Measurements from ENCODE around the gene RCL1. TPM values are rescaled to one million over a fixed set of nuclear protein-coding genes. Genes with fewer than 3 reads are reported as not detected.

Gene RCL1, protein sequence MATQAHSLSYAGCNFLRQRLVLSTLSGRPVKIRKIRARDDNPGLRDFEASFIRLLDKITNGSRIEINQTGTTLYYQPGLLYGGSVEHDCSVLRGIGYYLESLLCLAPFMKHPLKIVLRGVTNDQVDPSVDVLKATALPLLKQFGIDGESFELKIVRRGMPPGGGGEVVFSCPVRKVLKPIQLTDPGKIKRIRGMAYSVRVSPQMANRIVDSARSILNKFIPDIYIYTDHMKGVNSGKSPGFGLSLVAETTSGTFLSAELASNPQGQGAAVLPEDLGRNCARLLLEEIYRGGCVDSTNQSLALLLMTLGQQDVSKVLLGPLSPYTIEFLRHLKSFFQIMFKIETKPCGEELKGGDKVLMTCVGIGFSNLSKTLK
- 18.4 and 18.6 TPM in 2 replicates for polyA plus RNA-seq (2012; rRNA removed)
- polyA plus RNA-seq (2012; cell fraction: cytosol; rRNA removed) = 16.3 and 17.0 TPM in 2 replicates
- 18.0 and 22.4 TPM in 2 replicates for polyA plus RNA-seq (2012; cell fraction: nucleus; rRNA removed)

DNA sequence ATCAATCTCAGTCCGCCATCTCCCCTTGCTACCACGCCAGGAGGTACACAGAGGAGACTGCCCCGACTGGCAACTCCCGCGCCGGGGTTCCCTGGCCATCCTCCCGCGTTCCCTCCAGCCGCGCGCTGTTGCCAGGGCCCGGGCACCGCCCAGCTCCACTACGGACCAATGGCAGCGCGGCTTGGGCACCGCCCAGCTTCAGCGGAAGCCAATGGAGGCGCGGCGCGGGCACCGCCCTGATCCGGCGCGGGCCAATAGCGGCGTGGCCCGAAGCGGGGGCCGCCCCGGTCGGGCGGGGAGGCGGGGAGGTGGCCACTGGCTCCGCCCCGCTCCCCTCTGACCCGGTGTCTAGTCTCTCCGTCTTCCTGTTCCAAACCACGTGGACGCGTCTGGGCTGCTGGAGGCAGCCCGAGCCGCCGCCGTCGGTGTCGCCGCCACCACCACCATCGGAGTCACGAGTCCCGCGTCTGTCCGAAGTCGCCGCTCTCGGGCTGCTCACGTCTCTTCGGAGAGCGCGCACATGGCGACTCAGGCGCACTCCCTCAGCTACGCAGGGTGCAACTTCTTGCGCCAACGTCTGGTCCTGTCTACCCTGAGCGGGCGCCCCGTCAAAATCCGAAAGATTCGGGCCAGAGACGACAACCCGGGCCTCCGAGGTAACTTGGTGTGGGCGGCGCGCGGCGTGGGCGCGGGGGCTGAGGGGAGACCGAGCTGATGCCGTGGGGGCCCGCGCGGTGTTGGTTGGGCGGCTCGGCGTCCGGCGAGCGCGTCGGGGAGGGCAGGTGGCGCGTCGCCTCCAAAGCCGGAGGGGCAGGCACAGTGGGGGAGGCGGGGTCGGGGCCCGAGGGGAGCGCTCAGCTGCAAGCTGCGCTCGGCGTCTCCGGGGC lies at the start of gene RCL1:
TSS of gene RCL1 (plus strand) at position 373 of the 887 bp plus-strand sequence. CDS start at position 521, 148 bp downstream.
- under 1% methylated on average over 60 of the region's 106 CpGs for WGBS (ENCODE audit: low lambda C conversion rate)
- Histone ChIP-seq H3K27me3 (ENCODE audit: insufficient read depth) (no peaks in the 10 kb centered on the region), H3K9me3 (no peaks in the 10 kb centered on the region), H2AFZ (ENCODE audit: low read depth) (peak within 1 kb of the TSS; percentile 95), H3K27ac (ENCODE audit: low read depth in 2 of 2, low read length in 1 of 2) (peak within 1 kb of the TSS; percentile 74 to 88), H3K79me2 (ENCODE audit: insufficient read depth) (peaks cover 48% of the 10 kb centered on the region), H3K4me1 (ENCODE audit: control insufficient read depth in 1 of 2, insufficient read depth in 2 of 2, low read depth in 1 of 2, low read length in 1 of 2) (peaks cover 0 to 7% of the 10 kb centered on the region in 2 experiments; a peak in 2 of 4 replicates), H3K4me2 (peak within 1 kb of the TSS; percentile 90), H3F3A (replicated peaks; ENCODE audit: insufficient read depth) (peaks cover 5% of the 10 kb centered on the region), H3K9ac (peak within 1 kb of the TSS; percentile 72), H3K36me3 (replicated peaks in 1 of 2; ENCODE audit: control insufficient read depth in 1 of 2, insufficient read depth in 2 of 2, low read length in 1 of 2) (no peaks in the 10 kb centered on the region), H4K20me1 (ENCODE audit: insufficient read depth) (0 out of 2 replicates have a peak, but pooled peaks cover 6% of the 10 kb centered on the region), H3K9me2 (no peaks in the 10 kb centered on the region), H3K4me3 (ENCODE audit: low read depth in 2 of 2, low read length in 1 of 2) (peak within 1 kb of the TSS; percentile 78 to 89)
- peak; percentile 11; the same call in 1 of the 2 replicates for TF ChIP-seq POLR2AphosphoS5 (IDR thresholded peaks at IDR 0.05; ENCODE audit: low read depth, low read length)
- TF ChIP-seq RFX5 (IDR thresholded peaks at IDR 0.05; ENCODE audit: low read length) = peak; percentile 95
- TF ChIP-seq, protein P1, sequence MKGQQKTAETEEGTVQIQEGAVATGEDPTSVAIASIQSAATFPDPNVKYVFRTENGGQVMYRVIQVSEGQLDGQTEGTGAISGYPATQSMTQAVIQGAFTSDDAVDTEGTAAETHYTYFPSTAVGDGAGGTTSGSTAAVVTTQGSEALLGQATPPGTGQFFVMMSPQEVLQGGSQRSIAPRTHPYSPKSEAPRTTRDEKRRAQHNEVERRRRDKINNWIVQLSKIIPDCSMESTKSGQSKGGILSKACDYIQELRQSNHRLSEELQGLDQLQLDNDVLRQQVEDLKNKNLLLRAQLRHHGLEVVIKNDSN (IDR thresholded peaks at IDR 0.05; ENCODE audit: borderline replicate concordance, low read depth) = peak; percentile 61; the same call in 1 of the 2 replicates
- TF ChIP-seq EP300 (IDR thresholded peaks at IDR 0.05; ENCODE audit: borderline replicate concordance in 1 of 2, low read depth in 1 of 2, low read length in 1 of 2) = peak in 1 of 2 experiments; percentile 57; a peak in 1 of 4 replicates
- no peak for TF ChIP-seq FOXM1 (IDR thresholded peaks at IDR 0.05; ENCODE audit: low read depth)
- TF ChIP-seq, protein P2, sequence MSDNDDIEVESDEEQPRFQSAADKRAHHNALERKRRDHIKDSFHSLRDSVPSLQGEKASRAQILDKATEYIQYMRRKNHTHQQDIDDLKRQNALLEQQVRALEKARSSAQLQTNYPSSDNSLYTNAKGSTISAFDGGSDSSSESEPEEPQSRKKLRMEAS (IDR thresholded peaks at IDR 0.05; ENCODE audit: low read depth) = peak; percentile 92
- TF ChIP-seq YY1 (IDR thresholded peaks at IDR 0.05; ENCODE audit: low read depth) = no peak; the same call in 1 of the 2 replicates
- TF ChIP-seq MXI1 (IDR thresholded peaks at IDR 0.05; ENCODE audit: low read depth, low read length) = peak; percentile 99
- TF ChIP-seq, protein P3, sequence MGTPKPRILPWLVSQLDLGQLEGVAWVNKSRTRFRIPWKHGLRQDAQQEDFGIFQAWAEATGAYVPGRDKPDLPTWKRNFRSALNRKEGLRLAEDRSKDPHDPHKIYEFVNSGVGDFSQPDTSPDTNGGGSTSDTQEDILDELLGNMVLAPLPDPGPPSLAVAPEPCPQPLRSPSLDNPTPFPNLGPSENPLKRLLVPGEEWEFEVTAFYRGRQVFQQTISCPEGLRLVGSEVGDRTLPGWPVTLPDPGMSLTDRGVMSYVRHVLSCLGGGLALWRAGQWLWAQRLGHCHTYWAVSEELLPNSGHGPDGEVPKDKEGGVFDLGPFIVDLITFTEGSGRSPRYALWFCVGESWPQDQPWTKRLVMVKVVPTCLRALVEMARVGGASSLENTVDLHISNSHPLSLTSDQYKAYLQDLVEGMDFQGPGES (IDR thresholded peaks at IDR 0.05; ENCODE audit: low read depth, low read length) = peak; percentile 79
- peak; percentile 57; the same call in 1 of the 2 replicates for TF ChIP-seq GABPA (IDR thresholded peaks at IDR 0.05; ENCODE audit: low read depth)
- TF ChIP-seq CHD2 (IDR thresholded peaks at IDR 0.05; ENCODE audit: low read length, partially characterized antibody) = peak; percentile 72
- TF ChIP-seq SIN3A (IDR thresholded peaks at IDR 0.05; ENCODE audit: borderline replicate concordance, low read depth, low read length) = peak; percentile 70; the same call in 1 of the 2 replicates
- TF ChIP-seq, protein P4, sequence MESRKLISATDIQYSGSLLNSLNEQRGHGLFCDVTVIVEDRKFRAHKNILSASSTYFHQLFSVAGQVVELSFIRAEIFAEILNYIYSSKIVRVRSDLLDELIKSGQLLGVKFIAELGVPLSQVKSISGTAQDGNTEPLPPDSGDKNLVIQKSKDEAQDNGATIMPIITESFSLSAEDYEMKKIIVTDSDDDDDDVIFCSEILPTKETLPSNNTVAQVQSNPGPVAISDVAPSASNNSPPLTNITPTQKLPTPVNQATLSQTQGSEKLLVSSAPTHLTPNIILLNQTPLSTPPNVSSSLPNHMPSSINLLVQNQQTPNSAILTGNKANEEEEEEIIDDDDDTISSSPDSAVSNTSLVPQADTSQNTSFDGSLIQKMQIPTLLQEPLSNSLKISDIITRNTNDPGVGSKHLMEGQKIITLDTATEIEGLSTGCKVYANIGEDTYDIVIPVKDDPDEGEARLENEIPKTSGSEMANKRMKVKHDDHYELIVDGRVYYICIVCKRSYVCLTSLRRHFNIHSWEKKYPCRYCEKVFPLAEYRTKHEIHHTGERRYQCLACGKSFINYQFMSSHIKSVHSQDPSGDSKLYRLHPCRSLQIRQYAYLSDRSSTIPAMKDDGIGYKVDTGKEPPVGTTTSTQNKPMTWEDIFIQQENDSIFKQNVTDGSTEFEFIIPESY (IDR thresholded peaks at IDR 0.05; ENCODE audit: borderline replicate concordance, low read depth) = no peak
- ChIA-PET CTCF (interaction anchor here (0.6 to 4.4 kb wide), 10 partner anchors 30 to 657 kb away, joined by 3 to 25 read pairs (median 3); partner anchors contain the start of genes CD274 and CDC37L1), POLR2A (interaction anchor here (0.7 to 1.4 kb wide), 5 partner anchors 22 to 192 kb away, joined by 3 to 7 read pairs (median 3); partner anchors contain the start of gene JAK2)
- peak; percentile 98 for DNase-seq
